ENCODE measurements around the gene CDK6. TPM values are rescaled to one million over a fixed set of nuclear protein-coding genes. Genes with fewer than 3 reads are reported as not detected.

Gene CDK6
- total and polyA plus RNA-seq, 4 donors = 3.3 to 35.0 (median 12.0) TPM

DNA sequence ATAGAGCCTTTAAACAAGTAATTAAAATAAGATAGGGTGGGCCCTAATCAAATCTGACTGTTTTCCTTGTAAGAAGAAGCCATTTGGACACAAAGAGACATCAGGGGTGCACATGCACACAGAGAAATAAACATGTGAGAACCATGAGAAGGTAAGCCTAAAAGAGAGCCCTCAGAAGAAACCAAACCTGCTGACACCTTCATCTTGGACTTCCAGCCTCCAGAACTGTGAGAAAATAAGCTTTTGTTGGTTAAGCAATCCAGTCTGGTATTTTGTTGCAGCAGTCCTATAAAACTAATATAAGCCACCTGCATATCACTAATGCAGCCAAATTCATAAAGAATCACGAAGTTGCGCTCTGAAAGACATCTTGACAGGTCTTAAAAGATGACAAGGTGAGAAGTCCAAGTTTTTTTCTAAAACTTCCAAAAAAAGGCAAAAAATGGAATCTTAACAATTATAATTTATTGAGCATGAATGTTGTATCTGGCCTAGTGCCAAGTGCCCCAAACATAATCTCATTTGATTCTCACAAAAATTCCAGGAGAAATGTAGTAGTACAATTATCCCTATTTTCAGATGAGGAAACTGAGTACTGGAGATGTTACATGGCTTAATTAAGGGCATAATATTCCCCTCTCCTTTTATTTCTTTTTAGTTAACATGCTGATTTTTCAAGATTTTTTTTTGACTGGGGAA lies 211.9 kb downstream of the CDK6 start:
- peaks cover 0 to 2% (median 0%) of the 10 kb centered on the region in 4 donors for H3K36me3 ChIP-seq (ENCODE audit: control insufficient read depth in 4 of 4, insufficient read depth in 3 of 4, low read depth in 1 of 4, low read length in 3 of 4)
- H3K4me3 ChIP-seq (ENCODE audit: low read depth in 1 of 3, low read length in 3 of 3) = no peak overlapping the region
- peaks cover 0 to 4% (median 0%) of the 10 kb centered on the region in 4 donors for H3K4me1 ChIP-seq (ENCODE audit: control insufficient read depth in 4 of 4, insufficient read depth in 4 of 4, low read length in 3 of 4)
- no peaks in the 10 kb centered on the region for H3K27me3 ChIP-seq (ENCODE audit: control insufficient read depth in 4 of 4, insufficient read depth in 4 of 4, low read length in 3 of 4)
- TF ChIP-seq NR2F2 (IDR thresholded peaks at IDR 0.05) = no peak
- TF ChIP-seq SP1 (IDR thresholded peaks at IDR 0.05) = no peak
- no peak for TF ChIP-seq HNF4A (conservative IDR thresholded peaks at IDR 0.05)
- no peak for TF ChIP-seq HNF4G (IDR thresholded peaks at IDR 0.05)
- TF ChIP-seq TAF1 (conservative IDR thresholded peaks at IDR 0.05) = no peak
- no peak for TF ChIP-seq YY1 (IDR thresholded peaks at IDR 0.05)
- TF ChIP-seq FOXA2 (IDR thresholded peaks at IDR 0.05) = no peak
- TF ChIP-seq FOXA1 (IDR thresholded peaks at IDR 0.05) = no peak
- TF ChIP-seq, protein P1, sequence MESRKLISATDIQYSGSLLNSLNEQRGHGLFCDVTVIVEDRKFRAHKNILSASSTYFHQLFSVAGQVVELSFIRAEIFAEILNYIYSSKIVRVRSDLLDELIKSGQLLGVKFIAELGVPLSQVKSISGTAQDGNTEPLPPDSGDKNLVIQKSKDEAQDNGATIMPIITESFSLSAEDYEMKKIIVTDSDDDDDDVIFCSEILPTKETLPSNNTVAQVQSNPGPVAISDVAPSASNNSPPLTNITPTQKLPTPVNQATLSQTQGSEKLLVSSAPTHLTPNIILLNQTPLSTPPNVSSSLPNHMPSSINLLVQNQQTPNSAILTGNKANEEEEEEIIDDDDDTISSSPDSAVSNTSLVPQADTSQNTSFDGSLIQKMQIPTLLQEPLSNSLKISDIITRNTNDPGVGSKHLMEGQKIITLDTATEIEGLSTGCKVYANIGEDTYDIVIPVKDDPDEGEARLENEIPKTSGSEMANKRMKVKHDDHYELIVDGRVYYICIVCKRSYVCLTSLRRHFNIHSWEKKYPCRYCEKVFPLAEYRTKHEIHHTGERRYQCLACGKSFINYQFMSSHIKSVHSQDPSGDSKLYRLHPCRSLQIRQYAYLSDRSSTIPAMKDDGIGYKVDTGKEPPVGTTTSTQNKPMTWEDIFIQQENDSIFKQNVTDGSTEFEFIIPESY (IDR thresholded peaks at IDR 0.05) = no peak
- TF ChIP-seq EGR1 (IDR thresholded peaks at IDR 0.05; ENCODE audit: low read depth in 2 of 2) = no peak
- TF ChIP-seq, protein P2, sequence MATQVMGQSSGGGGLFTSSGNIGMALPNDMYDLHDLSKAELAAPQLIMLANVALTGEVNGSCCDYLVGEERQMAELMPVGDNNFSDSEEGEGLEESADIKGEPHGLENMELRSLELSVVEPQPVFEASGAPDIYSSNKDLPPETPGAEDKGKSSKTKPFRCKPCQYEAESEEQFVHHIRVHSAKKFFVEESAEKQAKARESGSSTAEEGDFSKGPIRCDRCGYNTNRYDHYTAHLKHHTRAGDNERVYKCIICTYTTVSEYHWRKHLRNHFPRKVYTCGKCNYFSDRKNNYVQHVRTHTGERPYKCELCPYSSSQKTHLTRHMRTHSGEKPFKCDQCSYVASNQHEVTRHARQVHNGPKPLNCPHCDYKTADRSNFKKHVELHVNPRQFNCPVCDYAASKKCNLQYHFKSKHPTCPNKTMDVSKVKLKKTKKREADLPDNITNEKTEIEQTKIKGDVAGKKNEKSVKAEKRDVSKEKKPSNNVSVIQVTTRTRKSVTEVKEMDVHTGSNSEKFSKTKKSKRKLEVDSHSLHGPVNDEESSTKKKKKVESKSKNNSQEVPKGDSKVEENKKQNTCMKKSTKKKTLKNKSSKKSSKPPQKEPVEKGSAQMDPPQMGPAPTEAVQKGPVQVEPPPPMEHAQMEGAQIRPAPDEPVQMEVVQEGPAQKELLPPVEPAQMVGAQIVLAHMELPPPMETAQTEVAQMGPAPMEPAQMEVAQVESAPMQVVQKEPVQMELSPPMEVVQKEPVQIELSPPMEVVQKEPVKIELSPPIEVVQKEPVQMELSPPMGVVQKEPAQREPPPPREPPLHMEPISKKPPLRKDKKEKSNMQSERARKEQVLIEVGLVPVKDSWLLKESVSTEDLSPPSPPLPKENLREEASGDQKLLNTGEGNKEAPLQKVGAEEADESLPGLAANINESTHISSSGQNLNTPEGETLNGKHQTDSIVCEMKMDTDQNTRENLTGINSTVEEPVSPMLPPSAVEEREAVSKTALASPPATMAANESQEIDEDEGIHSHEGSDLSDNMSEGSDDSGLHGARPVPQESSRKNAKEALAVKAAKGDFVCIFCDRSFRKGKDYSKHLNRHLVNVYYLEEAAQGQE (IDR thresholded peaks at IDR 0.05) = no peak
- TF ChIP-seq, protein P3, sequence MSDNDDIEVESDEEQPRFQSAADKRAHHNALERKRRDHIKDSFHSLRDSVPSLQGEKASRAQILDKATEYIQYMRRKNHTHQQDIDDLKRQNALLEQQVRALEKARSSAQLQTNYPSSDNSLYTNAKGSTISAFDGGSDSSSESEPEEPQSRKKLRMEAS (IDR thresholded peaks at IDR 0.05) = no peak
- no peak for TF ChIP-seq RXRA (IDR thresholded peaks at IDR 0.05)
- no peak for TF ChIP-seq RAD21 (IDR thresholded peaks at IDR 0.05)
- TF ChIP-seq, protein P4, sequence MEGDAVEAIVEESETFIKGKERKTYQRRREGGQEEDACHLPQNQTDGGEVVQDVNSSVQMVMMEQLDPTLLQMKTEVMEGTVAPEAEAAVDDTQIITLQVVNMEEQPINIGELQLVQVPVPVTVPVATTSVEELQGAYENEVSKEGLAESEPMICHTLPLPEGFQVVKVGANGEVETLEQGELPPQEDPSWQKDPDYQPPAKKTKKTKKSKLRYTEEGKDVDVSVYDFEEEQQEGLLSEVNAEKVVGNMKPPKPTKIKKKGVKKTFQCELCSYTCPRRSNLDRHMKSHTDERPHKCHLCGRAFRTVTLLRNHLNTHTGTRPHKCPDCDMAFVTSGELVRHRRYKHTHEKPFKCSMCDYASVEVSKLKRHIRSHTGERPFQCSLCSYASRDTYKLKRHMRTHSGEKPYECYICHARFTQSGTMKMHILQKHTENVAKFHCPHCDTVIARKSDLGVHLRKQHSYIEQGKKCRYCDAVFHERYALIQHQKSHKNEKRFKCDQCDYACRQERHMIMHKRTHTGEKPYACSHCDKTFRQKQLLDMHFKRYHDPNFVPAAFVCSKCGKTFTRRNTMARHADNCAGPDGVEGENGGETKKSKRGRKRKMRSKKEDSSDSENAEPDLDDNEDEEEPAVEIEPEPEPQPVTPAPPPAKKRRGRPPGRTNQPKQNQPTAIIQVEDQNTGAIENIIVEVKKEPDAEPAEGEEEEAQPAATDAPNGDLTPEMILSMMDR (IDR thresholded peaks at IDR 0.05; ENCODE audit: low read depth, low read length, missing input control) = no peak
- TF ChIP-seq GABPA (IDR thresholded peaks at IDR 0.05 in 1 of 2, conservative IDR thresholded peaks at IDR 0.05 in 1 of 2) = no peak
- no peak for TF ChIP-seq JUND (IDR thresholded peaks at IDR 0.05)
- TF ChIP-seq, protein P5, sequence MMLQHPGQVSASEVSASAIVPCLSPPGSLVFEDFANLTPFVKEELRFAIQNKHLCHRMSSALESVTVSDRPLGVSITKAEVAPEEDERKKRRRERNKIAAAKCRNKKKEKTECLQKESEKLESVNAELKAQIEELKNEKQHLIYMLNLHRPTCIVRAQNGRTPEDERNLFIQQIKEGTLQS (IDR thresholded peaks at IDR 0.05) = no peak
- no peak overlapping the region for H3K27ac ChIP-seq (ENCODE audit: low read depth in 1 of 2, low read length in 2 of 2)
- DNase-seq (ENCODE audit: low spot score) = no peak
- H3K9ac ChIP-seq (ENCODE audit: low read depth in 1 of 2, low read length in 2 of 2) = no peak overlapping the region
- 100% methylated on average over 2 of the region's 2 CpGs for WGBS
- H3K9me3 ChIP-seq (ENCODE audit: control insufficient read depth in 4 of 4, low read length in 3 of 4) = no peaks in the 10 kb centered on the region

All from liver (tissue), 9 donors.